ENCODE measurements around the gene BCL2L12.

Gene BCL2L12

GRCh38 chr19:49690079-49690655 is 24.4 kb downstream of the BCL2L12 start:
- Histone ChIP-seq H3K36me3 (peaks cover 15% of the 10 kb centered on the region), H3K4me1 (peaks cover 5% of the 10 kb centered on the region; the same call in 1 of the 2 replicates), H3K4me3 (ENCODE audit: low read depth, low read length) (peak overlapping the region; percentile 66), H3K9me3 (no peaks in the 10 kb centered on the region), H3K27me3 (peaks cover 11% of the 10 kb centered on the region; the same call in 1 of the 2 replicates)
- no peak for DNase-seq
- no peak for TF ChIP-seq CTCF (IDR thresholded peaks at IDR 0.05; ENCODE audit: low read depth, low read length)

GRCh38 chr19:49690656-49691242 is 25.0 kb downstream of the BCL2L12 start, which contains the start of gene CPT1C:
Gene CPT1C (plus strand): TSS chr19:49691116. CDS start chr19:49692253, 1,137 bp downstream.
- Histone ChIP-seq H3K9me3 (no peaks in the 10 kb centered on the region), H3K4me1 (peaks cover 5% of the 10 kb centered on the region; the same call in 1 of the 2 replicates), H3K36me3 (peaks cover 10% of the 10 kb centered on the region), H3K4me3 (ENCODE audit: low read depth, low read length) (peak within 1 kb of the TSS; percentile 66), H3K27me3 (peaks cover 11% of the 10 kb centered on the region; the same call in 1 of the 2 replicates)
- peak; percentile 88 for DNase-seq
- no peak for TF ChIP-seq CTCF (IDR thresholded peaks at IDR 0.05; ENCODE audit: low read depth, low read length)

- 0 out of 2 replicates have a peak, but pooled peaks cover 4% of the 10 kb centered on the region for H3K36me3 ChIP-seq
- no peaks in the 10 kb centered on the region for H3K9me3 ChIP-seq
- TF ChIP-seq CTCF (IDR thresholded peaks at IDR 0.05; ENCODE audit: low read depth, low read length): no peak
- H3K4me3 ChIP-seq (ENCODE audit: low read depth, low read length): peak overlapping the region; percentile 66
- peak; percentile 79 for DNase-seq
- peaks cover 11% of the 10 kb centered on the region; the same call in 1 of the 2 replicates for H3K27me3 ChIP-seq
- H3K4me1 ChIP-seq: peaks cover 5% of the 10 kb centered on the region; the same call in 1 of the 2 replicates
Measured at GRCh38 chr19:49691243-49692146, 25.8 kb downstream of the BCL2L12 start.

GRCh38 chr19:49692147-49692506 is 26.4 kb downstream of the BCL2L12 start:
- no peak for TF ChIP-seq CTCF (IDR thresholded peaks at IDR 0.05; ENCODE audit: low read depth, low read length)
- H3K4me3 ChIP-seq (ENCODE audit: low read depth, low read length): no peak overlapping the region
- H3K4me1 ChIP-seq: peaks cover 5% of the 10 kb centered on the region; the same call in 1 of the 2 replicates
- no peaks in the 10 kb centered on the region for H3K9me3 ChIP-seq
- DNase-seq: no peak
- 0 out of 2 replicates have a peak, but pooled peaks cover 4% of the 10 kb centered on the region for H3K36me3 ChIP-seq
- peaks cover 11% of the 10 kb centered on the region; the same call in 1 of the 2 replicates for H3K27me3 ChIP-seq

GRCh38 chr19:49696115-49696514 is 30.4 kb downstream of the BCL2L12 start:
- no peak for DNase-seq
- Histone ChIP-seq H3K4me1 (peaks cover 5% of the 10 kb centered on the region; the same call in 1 of the 2 replicates), H3K4me3 (ENCODE audit: low read depth, low read length) (no peak overlapping the region), H3K27me3 (peaks cover 4% of the 10 kb centered on the region; the same call in 1 of the 2 replicates), H3K9me3 (no peaks in the 10 kb centered on the region), H3K36me3 (no peaks in the 10 kb centered on the region)
- TF ChIP-seq CTCF (IDR thresholded peaks at IDR 0.05; ENCODE audit: low read depth, low read length): no peak
